Eye (tissue), 1 donor: ENCODE data around the gene DLK2.
"Not testable (repeated sequence)": the region's sequence is repeated elsewhere in the genome, so short reads cannot be mapped to it uniquely, and the experiment has no call there.

Experiments used
- DNase-seq: peaks from one replicate; pipeline ENCODE4 v3.0.0-alpha.2; 2015

DLK2 gene

DNA sequence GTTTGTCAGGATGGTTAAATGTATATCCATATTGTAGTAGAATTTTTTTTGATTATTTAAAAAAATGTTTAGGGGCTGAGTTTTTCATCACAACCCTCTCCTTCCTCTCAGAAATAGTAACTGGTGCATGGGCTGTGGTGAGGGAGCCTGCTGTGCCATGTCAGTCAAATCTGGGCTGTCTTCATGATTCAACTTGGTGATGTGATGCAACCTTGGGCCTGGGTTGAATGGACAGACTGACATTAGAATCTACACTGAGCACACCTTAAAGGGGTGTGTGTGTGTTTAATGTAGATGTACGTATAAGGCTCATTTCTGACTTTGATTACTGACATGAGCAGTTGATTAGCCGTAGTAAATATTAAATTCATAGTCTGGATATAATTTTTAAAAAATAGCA, 25.7 kb upstream of the DLK2 start:
- DNase-seq: no peak

DNA sequence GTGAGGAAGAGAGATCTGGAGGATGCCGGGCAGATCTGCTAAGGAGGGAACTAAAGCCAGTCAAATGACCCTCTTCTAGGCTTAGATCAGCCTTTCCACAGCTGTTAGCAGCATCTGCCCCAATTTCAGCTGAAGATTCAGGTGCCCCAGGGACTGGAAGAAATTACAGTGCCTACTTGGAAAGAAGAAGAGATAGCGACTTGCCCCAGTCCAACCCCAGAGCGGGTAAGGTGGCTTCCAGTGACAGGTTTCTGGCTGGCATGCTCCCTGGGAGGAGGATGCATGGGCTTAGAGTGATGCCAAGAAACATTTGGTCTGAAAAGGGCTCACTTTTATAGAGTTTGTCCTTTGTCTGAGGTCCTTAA, 22.6 kb upstream of the DLK2 start:
- no peak for DNase-seq

DNA sequence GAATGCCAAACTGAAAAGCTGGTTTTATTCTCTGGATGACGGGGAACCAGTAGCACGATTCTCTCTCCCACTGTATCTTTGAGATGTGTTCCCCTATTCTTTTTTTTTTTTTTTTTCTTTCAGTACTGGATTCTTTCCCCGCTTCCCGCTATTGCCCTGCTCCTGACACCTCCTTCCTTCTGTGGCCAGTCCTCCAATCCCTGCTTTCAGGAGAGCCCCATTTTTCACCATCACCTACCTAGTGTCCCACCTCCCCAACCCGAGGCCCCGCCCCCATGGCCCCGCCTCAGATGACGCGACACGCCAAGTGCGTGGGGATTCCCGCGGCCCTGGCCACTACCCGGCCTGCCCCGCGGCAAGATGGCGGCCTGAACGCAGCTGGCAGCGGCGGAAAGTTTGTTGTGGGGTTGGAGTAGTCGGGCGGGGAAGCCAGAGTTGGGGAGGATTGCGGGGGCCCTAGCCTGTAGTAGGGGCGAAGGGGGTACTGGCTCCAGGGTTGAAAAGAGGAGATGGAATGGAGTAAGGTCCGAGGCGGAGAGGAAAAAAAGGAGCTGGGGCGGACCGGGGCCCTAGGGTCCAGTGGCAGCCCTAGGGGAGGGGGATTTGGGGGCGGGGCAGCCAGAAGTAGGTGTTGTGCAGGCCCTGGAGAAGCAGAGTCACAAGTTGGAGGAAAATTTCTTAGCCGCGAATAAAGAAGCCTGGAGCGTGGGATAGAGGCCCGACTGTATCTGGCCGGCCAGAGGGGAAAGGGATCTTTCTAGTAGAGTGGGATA, 22.1 kb upstream of the DLK2 start, which contains the start of gene TJAP1:
Gene TJAP1, plus strand, starts transcription at position 336 of the 773 bp plus-strand sequence. CDS start 21,432 bp downstream, outside the sequence.
- peak; percentile 96 for DNase-seq

DNA sequence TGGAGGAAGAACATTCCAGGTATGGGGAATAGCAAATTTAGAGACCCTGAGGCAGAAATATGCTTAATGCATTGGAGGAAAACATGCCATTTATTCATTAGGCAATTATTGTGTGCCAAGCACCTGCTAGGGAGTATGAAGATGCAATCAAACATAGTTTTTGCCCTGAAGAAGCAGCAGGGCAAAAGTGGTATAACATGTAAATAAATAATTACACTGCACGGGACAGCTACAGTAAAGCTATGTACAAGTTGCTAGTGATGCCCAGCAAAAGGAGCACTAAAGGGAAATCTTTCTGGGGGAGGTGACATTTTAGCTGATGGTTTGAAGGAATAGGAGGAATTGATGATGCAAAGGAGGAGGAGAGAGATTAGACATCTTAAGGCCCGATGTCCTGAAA, 21.4 kb upstream of the DLK2 start:
- DNase-seq: peak; percentile 14

DNA sequence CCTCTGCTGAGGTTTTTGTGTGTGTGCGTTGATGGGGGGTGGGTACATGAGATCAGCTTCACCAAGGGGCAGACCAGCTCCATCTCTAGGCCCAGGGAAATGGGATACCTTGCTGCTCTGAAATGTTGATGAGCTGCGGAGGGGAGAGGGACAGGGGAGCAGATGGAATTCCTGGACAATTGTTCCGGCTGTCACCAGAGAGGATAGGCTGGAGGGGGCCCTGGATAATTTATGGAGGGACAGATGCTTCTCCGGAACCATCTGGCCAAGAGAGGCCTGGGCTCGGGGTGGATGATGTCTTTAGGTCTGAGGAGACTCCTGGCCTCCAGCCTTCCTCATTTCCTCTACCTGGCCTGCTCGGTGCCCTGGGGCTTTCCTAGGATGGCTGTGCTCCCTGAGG, 20.2 kb upstream of the DLK2 start:
- peak; percentile 46 for DNase-seq

DNA sequence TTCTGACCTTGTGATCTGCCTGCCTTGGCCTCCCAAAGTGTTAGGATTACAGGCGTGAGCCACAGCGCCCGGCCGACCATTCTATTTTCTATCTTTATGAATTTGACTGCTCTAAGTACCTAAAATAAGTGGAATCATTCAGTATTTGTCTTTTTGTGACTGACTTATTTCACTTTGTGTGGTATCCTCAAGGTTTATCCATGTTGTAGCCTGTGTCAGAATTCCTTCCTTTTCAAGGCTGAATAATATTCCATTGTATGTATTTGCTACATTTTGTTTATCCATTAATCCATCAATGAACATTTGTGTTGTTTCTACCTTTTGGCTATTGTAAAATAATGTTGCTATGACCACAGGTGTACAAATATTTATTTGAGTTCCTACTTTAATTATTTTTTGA, 17.2 kb upstream of the DLK2 start:
- DNase-seq: no peak

DNA sequence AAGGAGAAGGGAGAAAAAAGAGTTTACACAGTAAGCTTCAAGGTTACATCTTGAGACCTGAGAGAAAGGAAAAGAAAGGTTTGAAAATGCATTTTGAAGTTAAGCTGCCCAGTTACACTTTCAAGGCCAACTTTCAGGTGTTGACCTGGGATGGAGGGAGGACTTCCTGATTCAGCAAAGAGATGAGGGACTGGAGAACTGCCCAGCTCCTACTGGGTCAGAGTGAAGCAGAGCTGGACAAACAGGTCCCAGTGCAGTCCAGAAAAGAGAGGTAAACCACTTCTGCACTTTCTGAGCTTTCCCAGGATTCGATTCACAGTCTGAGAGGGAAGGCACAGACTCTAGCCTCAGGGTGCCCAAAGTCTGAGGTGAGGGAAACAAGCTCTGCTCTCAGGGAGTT, 16.1 kb upstream of the DLK2 start:
- DNase-seq: no peak

DNA sequence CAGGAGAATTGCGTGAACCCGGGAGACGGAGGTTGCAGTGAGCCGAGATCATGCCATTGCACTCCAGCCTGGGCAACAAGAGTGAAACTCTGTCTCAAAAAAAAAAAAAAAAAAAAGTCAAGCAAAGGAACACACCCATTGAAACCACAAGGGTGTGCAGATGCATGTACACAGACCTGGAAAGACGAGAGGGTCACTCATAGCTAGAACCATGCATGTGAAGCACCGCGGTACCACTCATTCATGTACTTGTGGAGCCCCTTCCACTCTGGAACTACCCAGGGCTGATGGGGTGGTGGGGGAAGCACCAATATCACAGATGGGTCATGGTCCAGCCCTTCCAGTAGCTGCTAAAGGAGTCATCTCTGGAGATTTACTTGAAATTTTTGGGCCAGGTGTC, 14.6 kb upstream of the DLK2 start:
- no peak for DNase-seq

DNA sequence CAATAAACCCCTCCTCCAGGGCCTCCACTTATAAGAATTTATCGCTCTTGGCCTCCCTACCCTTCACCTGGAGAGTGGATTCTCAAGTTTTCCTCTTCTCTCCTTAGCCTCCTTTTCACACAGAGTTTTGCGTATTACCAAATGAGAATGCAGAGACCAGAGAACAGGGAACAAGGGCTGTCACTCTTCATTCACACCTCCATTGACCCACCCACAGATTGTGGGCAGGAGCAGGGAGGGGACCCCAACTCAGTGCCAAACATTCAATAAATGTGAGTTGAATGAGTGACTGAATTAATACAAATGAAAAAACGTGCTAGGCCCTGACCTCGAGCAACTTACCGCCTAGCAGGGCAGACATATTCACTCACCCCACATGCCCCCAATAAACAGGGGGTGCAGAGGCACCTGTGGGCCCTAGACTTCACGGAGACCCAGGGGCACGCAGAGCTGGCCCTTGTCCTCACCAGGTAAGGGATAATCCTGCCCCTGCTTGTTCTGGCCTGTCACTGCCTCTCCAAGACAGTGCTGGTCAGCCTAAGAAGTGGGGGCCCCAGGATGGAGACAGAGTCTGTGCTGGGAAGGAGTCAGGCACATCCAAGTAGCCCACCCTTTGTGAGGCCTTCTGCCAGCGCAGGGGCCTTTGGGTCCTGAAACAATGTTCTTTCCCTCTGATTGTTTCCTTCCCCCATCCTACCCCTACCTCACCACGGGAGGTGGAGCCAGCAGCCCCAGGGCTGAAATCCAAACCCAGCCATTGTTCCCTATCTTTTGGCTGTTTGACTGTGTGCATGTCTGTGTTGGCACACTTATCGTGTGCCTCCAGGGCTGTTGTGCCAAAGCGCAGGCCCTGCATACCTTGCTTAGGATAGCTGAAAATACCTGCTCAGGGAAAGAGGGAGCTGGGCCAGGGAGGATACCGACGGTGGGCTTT, 13.7 kb upstream of the DLK2 start:
- DNase-seq: no peak

DNA sequence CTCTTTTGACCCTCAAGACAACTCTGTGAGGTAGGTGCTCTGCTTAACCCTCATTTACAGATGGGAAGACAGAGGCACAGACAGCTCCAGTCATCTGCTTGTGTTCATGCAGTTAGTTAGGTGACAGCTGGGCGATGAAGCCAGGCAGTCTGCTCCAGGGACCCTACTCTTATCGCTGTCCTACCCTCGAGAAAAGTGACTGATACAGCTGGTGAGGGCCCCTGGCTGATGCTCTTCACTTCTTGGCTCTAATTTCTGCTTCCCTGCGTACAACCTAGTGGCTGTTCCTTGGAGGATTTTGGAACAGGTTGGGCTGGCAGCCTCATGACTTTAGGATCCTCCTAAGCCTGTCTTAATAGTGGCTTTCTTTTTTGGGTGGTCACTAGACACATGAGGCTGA, 12.9 kb upstream of the DLK2 start:
- DNase-seq: no peak

DNA sequence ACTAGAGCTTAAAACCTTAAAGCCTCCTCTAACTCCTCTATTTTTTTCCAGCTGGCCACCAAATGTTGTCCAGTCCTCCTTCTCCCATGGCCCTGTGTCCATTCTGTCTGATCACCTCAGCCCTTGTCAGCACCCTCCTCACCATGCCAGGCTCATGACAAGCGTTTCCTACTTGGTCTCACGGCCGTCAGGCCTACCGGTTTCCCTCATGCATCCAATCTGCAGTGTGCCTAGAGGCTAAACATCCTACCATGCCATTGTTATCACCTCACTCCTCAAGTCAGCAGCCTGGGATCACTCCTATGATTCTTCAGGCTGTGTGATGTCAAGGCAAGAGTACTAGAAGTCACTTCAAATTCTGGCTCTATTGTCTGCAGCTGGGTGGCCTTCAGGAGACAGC, 12.4 kb upstream of the DLK2 start:
- DNase-seq: no peak

DNA sequence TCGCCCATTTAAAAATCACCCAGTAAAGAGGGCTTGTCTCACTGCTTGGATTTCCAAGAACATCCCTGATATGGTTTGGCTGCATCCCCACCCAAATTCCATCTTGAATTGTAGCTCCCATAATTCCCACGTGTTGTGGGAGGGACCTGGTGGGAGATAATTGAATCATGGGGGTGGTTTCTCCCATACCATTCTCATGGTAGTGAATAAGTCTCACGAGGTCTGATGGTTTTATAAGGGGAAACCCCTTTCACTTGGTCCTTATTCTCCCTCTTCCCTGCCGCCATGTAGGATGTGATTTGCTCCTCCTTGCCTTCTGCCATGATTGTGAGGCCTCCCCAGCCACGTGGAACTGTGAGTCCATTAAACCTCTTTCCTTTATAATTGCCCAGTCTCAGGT, 11.9 kb upstream of the DLK2 start:
- not testable (repeated sequence) for DNase-seq

DNA sequence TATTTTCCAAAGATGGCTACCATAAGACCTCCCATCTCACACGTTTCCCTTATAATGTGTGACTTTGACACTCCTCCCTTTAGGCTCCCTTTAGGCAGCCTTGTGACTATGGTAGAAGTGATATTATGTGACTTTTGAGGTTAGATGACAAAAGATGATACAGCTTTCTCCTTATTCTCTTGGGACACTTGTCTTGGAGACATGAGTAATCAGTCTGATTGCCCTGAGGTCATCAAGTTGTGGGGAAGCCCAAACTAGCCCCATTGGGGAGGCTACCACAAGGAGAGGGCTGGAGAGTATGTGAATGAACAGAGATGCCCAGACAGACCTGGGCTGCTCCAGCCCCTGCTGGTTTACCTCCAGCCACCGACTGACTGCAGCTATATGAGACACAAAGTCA, 10.6 kb upstream of the DLK2 start:
- DNase-seq: no peak

DNA sequence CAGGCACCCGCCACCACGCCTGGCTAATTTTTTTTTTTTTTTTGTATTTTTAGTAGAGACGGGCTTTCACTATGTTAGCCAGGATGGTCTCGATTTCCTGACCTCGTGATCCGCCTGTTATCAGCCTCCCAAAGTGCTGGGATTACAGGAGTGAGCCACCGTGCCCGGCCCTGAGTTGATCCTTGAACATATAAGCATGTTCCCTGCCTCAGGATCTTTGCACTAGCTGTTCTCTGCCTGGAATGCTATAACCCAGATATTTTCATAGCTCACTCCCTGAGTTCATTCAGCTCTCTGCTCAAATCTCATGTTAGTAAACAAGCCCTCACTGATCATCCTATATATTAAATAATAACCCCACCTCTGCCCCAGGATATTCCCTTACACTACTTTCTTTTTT, 9.0 kb upstream of the DLK2 start:
- no peak for DNase-seq

DNA sequence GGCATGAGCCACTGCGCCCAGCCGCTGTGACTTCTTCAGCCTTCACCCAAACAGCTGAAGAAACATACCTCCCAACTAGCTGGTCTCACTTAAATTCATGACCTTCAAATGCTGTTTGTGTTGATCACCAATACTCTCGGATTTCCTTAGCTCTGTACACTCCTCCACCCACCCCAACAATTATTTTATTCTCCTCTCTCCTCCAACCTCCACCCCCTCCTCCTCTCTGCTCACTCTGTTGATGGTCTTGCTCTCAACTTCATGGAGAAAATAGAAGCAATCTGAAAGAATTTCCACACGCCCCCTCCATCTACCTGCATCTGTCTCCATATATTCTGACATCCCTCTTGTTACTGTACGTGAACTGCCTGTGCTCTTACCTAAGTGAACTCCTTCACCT, 6.6 kb upstream of the DLK2 start:
- DNase-seq: no peak

DNA sequence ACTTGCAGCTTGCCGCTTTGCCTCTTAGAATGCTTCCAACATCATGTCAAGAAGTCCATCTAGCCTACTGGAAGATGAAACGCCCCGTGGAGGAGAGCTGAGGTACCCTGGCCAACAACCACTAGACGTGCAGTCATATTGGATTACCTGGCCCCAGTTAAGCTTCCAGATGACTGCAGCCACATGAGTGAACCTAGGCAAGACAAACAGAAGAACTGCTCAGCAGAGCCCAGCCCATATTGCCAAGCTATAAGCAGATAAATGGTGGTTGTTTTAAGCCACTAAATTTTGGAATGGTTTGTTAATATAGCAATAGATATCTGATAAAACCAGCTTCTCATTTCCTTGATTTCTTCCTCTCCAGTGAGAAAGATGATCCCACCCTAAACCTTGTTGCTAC, 4.7 kb upstream of the DLK2 start:
- DNase-seq: no peak

DNA sequence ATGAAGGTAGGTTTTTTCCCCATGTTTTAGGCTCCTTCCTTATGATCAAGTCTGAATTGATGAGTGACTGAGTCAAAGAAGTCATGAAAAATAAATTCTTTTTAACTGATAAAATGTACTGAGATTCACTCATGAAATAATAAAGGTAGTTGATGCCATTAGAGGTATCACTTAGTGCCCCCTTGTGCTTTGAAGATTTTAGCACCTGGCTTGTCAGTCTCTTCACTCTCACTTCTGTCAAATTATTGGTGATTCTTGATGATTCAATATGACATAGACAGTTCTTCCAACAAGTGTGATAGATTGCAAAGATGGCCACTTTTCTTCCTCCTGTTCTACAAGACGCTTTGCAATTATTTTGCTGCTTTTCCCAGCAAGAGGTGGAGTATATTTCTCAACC, 4.2 kb upstream of the DLK2 start:
- no peak for DNase-seq

DNA sequence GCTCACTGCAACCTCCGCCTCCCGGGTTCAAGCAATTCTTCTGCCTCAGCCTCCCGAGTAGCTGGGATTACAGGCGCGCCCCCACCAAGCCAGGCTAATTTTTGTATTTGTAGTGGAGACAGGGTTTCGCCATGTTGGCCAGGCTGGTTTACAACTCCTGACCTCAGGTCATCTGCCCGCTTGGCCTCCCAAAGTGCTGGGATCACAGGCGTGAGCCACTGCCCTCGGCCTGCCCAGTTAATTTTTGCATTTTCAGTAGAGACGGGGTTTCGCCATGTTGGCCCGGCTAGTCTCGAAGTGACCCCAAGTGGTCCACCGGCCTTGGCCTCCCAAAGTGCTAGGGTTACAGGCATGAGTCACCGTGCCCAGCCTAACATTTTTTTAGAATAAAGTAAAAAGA, 2.8 kb upstream of the DLK2 start:
- DNase-seq: not testable (repeated sequence)

DNA sequence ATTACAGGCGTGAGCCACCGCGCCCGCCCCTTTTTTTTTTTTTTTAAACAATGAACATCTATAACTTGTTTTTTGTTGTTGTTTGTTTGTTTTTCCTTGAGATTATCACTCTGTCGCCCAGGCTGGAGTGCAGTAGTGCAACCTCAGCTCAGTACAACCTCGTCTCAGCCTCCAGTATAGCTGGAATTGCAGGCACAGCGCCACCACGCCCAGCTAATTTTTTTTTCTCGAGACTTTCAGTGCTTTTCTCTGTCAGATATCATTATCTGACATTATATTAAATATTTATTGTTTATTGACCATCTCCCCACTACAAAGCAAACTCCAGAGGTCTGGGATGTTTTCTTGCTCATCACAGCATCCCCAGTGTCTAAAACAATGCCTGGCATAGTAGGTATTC, 2.3 kb upstream of the DLK2 start:
- no peak for DNase-seq

DNA sequence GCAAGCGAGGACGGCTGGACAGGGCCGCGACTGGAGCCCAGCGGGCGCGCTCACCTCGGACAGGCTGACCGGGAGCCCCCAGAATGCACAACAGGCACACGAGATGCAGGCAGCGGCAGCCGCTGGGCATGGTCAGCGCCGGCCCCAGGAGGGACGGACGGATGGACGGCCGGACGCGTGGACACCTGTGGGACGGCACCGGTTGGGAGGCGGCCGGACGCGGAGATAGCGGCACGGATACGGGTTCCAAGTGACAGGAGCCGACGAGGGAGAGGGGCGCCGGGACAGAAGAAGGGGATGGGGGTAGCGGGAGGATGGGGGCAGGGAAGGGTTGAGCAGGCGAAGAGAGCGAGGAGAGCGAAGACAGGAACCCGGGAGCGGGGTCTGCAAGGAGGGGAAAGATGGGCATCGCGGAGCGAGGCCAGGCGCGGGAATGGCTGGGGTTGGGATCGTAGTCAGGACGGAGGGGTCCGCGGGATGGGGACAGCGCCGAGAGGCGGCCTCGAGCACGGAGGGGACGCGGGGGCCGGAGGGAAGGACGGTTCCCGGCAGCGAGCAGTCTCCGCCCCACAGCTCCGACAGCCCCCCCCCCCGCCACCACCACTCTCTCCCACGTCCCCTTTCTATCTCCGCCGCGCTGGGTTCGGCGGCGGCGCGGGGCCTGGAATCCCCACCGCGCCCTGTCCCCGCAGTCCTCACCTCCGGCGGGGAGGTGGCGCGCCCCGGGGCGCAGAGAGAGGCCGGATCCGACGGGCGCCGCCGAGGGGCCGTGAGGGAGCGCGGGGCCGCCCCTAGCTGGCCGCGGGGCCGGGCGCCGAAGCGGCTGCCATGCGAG, 435 bp downstream of the DLK2 start:
- DNase-seq: peak; percentile 89

DNA sequence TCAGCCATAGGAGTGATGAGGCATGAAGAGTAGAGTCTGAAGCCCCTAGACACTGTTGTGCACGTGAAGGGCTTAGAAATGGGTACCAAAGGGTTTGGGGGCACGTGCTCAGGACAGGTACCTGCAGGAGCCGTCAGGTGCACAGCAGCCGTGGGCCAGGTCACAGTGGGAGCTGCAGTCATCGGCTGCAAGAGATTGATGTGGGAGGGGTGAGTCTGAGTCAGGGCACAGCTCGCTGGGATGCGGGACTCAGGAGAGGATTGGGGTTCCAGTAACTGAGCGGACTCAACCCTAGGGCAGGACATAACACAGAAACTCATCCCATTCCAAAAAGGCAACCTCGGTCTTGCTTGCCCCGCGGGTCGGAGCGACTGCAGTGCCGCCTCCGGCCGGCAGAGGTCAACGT, 1.1 kb downstream of the DLK2 start:
- no peak for DNase-seq

DNA sequence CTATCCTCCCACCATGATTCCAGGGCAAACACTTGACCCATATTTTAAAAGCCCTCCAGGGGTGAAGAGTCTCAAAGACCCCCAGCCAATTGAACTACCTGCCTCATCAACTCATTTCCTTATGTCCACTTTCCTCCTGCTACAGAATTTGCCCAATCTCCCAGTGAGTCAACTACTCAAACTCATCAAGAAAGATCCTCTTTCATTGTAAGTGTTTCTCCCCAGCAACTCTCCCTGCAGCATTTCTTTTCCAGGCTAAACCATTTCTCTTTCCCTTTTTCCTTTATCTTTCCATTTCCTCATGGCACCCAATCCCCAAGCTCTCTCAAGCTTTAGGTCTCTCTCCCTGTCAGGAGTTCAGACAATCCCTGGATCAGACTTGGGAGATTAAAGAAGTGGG, 1.5 kb downstream of the DLK2 start:
- DNase-seq: no peak

DNA sequence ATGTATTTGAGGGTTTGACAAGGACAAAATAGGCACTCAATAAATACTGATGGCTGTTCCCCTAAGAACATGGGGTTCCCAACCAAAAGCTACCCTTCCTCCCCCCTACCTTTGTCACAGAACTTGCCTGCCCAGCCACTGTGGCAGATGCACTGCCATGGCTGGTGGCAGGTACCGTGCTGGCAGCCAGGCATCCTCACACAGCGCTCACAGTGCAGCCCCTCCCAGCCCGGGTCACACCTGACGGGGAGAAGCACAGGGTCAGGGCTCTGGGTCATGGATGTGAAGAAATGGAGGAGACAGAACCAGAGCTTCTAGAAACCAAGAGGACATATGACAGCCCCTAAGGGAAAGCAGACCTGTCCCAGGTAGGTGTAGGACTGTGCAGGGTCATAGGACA, 2.5 kb downstream of the DLK2 start:
- DNase-seq: no peak
